Right cardiac atrium (tissue), 5 donors: Measurements from ENCODE around the gene ZBTB38. TPM values are rescaled to one million over a fixed set of nuclear protein-coding genes. Genes with fewer than 3 reads are reported as not detected.

Source experiments
- ATAC-seq, 2 donors: fragments of 200-7000 bp; cut with Tn5 transposase; one replicate each; pipeline versions ENCODE4 v1.8.0 to v1.9.1; 2020; ENCODE audit warnings: moderate library complexity in 2 of 2, mild to moderate bottlenecking in 1 of 2
- DNase-seq, 3 donors: peaks; one replicate each; pipeline ENCODE4 v3.0.0-alpha.2; 2020
- H3K27ac ChIP-seq: one replicate; pipeline ENCODE4 v1.5.1; 2013; ENCODE audit warnings: mild to moderate bottlenecking, low read length, control low read depth, moderate library complexity
- H3K27me3 ChIP-seq: one replicate; pipeline ENCODE4 v1.6.1; 2013; ENCODE audit not compliant: control insufficient read depth, insufficient read depth
- H3K4me1 ChIP-seq: one replicate; pipeline ENCODE4 v1.6.1; 2013; ENCODE audit warnings: low read length; ENCODE audit not compliant: control insufficient read depth, insufficient read depth
- H3K4me3 ChIP-seq: one replicate; pipeline ENCODE4 v1.5.1; 2013; ENCODE audit warnings: low read length, control low read depth
- H3K9me3 ChIP-seq: one replicate; pipeline ENCODE4 v1.6.1; 2013; ENCODE audit warnings: low read length; ENCODE audit not compliant: control insufficient read depth
- WGBS: extraction: QIAGEN DNeasy Blood & Tissue Kit; methylation state at CpG from one replicate; pipeline ENCODE4 v1.1.7; 2013; 5-methylcytosine and 5-hydroxymethylcytosine counted together
- intact Hi-C, 4 donors: fragments of 100-400 bp; cut with DNase I; formaldehyde crosslinking; loops; one replicate each; pipeline versions ENCODE4 v1.11.0 to v1.14.0; 2022 to 2023
- polyA plus RNA-seq: library from polyadenylated mRNA; stranded (reverse); fragments of 200-250 nt; gene quantifications from one replicate; pipeline ENCODE4 v1.2.3, GENCODE V29; 2013
- total RNA-seq, 4 donors: library from RNA; stranded (reverse); fragmentation: NEBNext Ultra II Directional; extraction: Animal tissue kit (Norgen Biotek cat#: 25700); gene quantifications; one replicate each; pipeline ENCODE4 v1.2.1, GENCODE V29; 2021
- donor health status: healthy with polysubstance abuse.
- donor health status: DM: no; HTN: yes; CAD: no.
- donor health status: DM: no; HTN: no; CAD: no.
- donor health status: DM: no; HTN: yes; CAD: no; lungs with severe emphysema.
- donor health status: DM: yes; HTN: yes; CAD: no.

Gene ZBTB38
- total and polyA plus RNA-seq, 5 donors, result 14.6 to 76.9 (median 71.5) TPM

DNA sequence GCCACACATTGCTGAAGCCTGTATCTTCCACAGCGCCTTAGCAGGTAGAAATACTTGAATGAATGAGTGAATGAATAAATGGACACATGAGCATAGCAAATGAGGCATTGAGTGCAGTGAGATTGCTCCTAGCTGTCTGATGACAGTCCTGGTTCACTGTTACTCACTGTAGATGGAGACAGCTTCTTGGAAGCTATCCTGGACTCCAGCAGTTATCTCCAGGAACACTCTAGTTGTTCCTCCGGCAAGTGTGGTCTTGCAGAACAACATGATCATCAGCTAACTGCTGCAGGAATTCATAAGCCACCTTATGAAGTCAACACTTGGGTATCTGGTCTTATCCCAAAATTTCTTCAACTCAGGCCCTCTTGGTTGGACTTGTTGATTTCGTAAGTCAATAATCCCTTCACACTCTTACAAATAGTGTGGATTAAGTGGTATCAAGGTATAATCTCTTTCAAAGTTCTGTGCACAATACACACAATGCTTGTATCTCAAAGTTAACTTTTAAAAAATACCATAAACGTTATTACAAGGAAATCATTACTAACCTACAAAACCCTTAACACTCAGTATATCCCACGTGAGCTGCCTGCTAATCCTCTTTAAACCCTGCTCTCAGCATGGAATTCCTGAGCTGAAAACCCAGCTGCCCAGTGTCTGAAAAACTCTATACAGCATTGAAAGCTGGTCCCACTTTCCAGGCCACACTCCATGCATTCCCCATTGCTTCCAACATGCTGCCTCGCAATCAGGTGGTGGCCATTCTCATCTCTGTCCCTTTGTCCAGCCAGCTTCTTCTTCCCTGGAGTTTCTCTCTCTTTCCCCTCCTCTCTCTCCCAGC, 14.4 kb upstream of the ZBTB38 start:
- H3K27me3 ChIP-seq, result no peaks in the 10 kb centered on the region
- H3K9me3 ChIP-seq, result no peaks in the 10 kb centered on the region
- 77% methylated on average over 6 of the region's 6 CpGs for WGBS
- H3K4me3 ChIP-seq, result no peak overlapping the region
- H3K27ac ChIP-seq, result no peak overlapping the region
- intact Hi-C loops, result no loop called here
- no peaks in the 10 kb centered on the region for H3K4me1 ChIP-seq
- DNase-seq (no peak), ATAC-seq (peak; percentile 64 to 76)

DNA sequence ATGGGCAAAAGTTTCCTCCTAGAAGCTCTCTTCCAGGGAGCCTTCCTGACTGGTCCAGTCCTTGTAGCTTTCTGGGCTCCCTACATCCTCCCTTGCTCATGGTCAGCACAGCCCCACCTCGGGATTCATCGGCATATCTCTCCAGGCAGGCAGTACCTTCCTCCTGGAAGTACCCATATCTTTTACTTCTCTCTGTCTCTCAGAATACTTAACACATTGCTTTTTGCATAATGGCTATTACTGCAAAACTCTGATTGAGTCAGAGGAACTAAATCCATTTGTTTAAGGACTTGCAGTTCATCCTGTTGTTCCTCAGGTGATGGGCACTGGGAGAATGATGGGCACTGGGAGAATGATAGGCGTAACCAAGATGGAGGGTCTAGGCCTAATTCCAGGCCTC, 13.8 kb upstream of the ZBTB38 start:
- Histone ChIP-seq H3K4me3 (no peak overlapping the region), H3K9me3 (no peaks in the 10 kb centered on the region), H3K27me3 (no peaks in the 10 kb centered on the region), H3K4me1 (no peaks in the 10 kb centered on the region), H3K27ac (no peak overlapping the region)
- 91% methylated on average over 3 of the region's 3 CpGs for WGBS
- ATAC-seq (no peak), DNase-seq (no peak)
- intact Hi-C loops, result no loop called here

- WGBS, result 85% methylated on average over 6 of the region's 6 CpGs
- ATAC-seq, result peak in 1 of 2 donors; percentile 25
- Histone ChIP-seq H3K27ac (no peak overlapping the region), H3K27me3 (no peaks in the 10 kb centered on the region), H3K9me3 (no peaks in the 10 kb centered on the region), H3K4me3 (no peak overlapping the region), H3K4me1 (no peaks in the 10 kb centered on the region)
- no peak for DNase-seq
- intact Hi-C loops, result no loop called here
These were observed 13.1 kb upstream of the ZBTB38 start for GRCh38 chr3:141355242-141355641.

GRCh38 chr3:141356046-141356445, 12.3 kb upstream of the ZBTB38 start:
- Histone ChIP-seq H3K4me1 (no peaks in the 10 kb centered on the region), H3K9me3 (no peaks in the 10 kb centered on the region), H3K4me3 (no peak overlapping the region), H3K27ac (no peak overlapping the region), H3K27me3 (no peaks in the 10 kb centered on the region)
- ATAC-seq (no peak), DNase-seq (no peak)
- intact Hi-C loops, result no loop called here
- WGBS, result 77% methylated on average over 4 of the region's 4 CpGs

DNA sequence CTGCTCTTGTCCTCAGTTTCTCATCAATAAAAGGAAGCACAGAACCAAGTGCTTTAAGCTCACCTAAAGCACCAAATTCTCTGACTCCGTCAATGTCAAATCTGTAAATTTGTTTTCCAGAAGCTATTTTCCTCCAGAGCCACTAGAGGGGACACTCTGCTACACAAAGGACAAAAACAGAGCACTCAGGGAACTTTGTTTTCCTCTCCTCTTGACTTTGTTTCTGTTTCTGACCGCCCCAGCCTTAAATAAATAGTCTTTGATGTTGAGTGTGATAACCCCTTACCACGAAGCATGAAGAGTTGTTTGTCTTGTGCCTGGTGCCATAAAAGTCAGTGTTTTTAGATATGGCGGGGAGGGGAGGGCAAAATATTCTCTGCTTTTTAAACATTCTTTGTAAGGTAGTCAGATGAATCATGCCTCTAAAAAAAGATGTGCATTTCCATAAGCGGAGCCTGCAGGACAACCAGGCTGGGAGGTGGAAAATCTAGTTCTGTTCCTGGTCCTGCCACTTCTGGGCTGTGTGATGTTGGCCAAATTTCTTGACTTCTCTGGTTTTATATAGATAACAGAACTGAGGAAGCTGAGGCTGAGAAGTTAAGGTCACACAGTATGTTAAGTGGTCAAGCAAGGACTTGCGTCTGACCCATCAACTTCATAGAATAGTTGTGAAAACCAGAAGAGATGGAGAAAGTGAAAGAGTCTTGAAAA, 7.3 kb upstream of the ZBTB38 start:
- no peaks in the 10 kb centered on the region for H3K9me3 ChIP-seq
- no peak overlapping the region for H3K27ac ChIP-seq
- 20% methylated on average over 6 of the region's 6 CpGs for WGBS
- no peaks in the 10 kb centered on the region for H3K27me3 ChIP-seq
- H3K4me1 ChIP-seq, result no peaks in the 10 kb centered on the region
- DNase-seq, result no peak
- intact Hi-C loops, result loop anchor here (2.0 to 10.0 kb wide), 6 partner anchors 46 to 204 kb away; no protein-coding TSS in a partner anchor
- H3K4me3 ChIP-seq, result peak overlapping the region; percentile 35
- ATAC-seq, result peak; percentile 78 to 92

- WGBS, result 95% methylated on average over 1 of the region's 1 CpG
- no peaks in the 10 kb centered on the region for H3K27me3 ChIP-seq
- no peak overlapping the region for H3K27ac ChIP-seq
- H3K4me3 ChIP-seq, result no peak overlapping the region
- no peaks in the 10 kb centered on the region for H3K9me3 ChIP-seq
- peaks cover 2% of the 10 kb centered on the region for H3K4me1 ChIP-seq
- ATAC-seq, result no peak
- DNase-seq, result no peak
- intact Hi-C loops, result loop anchor here in 2 of 4 donors (5.0 to 10.0 kb wide), 4 partner anchors 48 to 202 kb away; no protein-coding TSS in a partner anchor
These were observed 5.6 kb upstream of the ZBTB38 start for GRCh38 chr3:141362736-141363135.

GRCh38 chr3:141365201-141365600, 3.1 kb upstream of the ZBTB38 start:
- H3K9me3 ChIP-seq, result no peaks in the 10 kb centered on the region
- H3K27me3 ChIP-seq, result no peaks in the 10 kb centered on the region
- no peak overlapping the region for H3K4me3 ChIP-seq
- no peak for ATAC-seq
- peaks cover 9% of the 10 kb centered on the region for H3K4me1 ChIP-seq
- intact Hi-C loops, result loop anchor here in 1 of 4 donors (5.0 to 10.0 kb wide), 3 partner anchors 37 to 200 kb away; no protein-coding TSS in a partner anchor
- DNase-seq, result no peak
- H3K27ac ChIP-seq, result no peak overlapping the region
- WGBS, result 98% methylated on average over 1 of the region's 1 CpG

- ATAC-seq, result peak in 1 of 2 donors; percentile 58
- DNase-seq, result peak in 1 of 3 donors; percentile 39
- no peak overlapping the region for H3K4me3 ChIP-seq
- WGBS, result 57% methylated on average over 5 of the region's 5 CpGs
- peaks cover 9% of the 10 kb centered on the region for H3K4me1 ChIP-seq
- no peaks in the 10 kb centered on the region for H3K27me3 ChIP-seq
- no peaks in the 10 kb centered on the region for H3K9me3 ChIP-seq
- intact Hi-C loops, result loop anchor here in 1 of 4 donors (5.0 to 10.0 kb wide), 3 partner anchors 36 to 198 kb away; no protein-coding TSS in a partner anchor
- peak overlapping the region; percentile 80 for H3K27ac ChIP-seq
These were observed 1.8 kb upstream of the ZBTB38 start for GRCh38 chr3:141366285-141367037.

- ATAC-seq (peak in 1 of 2 donors; percentile 1), DNase-seq (no peak)
- 88% methylated on average over 12 of the region's 12 CpGs for WGBS
- H3K27me3 ChIP-seq, result no peaks in the 10 kb centered on the region
- H3K9me3 ChIP-seq, result no peaks in the 10 kb centered on the region
- intact Hi-C loops, result loop anchor here in 1 of 4 donors (5.0 to 10.0 kb wide), 3 partner anchors 35 to 198 kb away; no protein-coding TSS in a partner anchor
- H3K27ac ChIP-seq, result peak overlapping the region; percentile 80
- H3K4me3 ChIP-seq, result no peak overlapping the region
- peaks cover 9% of the 10 kb centered on the region for H3K4me1 ChIP-seq
These were observed 1.1 kb upstream of the ZBTB38 start for GRCh38 chr3:141367038-141367730.
